D341Med (cell line): Measurements from ENCODE around the gene ZNF618.

Experiments used
- DNase-seq: peaks from one replicate; pipeline ENCODE4 v3.0.0; 2012; ENCODE audit warnings: low spot score

ZNF618 gene

GRCh38 chr9:114001794-114002261, 125.7 kb downstream of the ZNF618 start:
- no peak for DNase-seq

- DNase-seq: peak; percentile 28
These were observed 126.3 kb downstream of the ZNF618 start for GRCh38 chr9:114002271-114002985.

- DNase-seq: peak; percentile 32
These were observed 126.9 kb downstream of the ZNF618 start for GRCh38 chr9:114002986-114003350.

- no peak for DNase-seq
These were observed 127.2 kb downstream of the ZNF618 start for GRCh38 chr9:114003351-114003750.

- DNase-seq: peak; percentile 54
These were observed 127.6 kb downstream of the ZNF618 start for GRCh38 chr9:114003758-114004157.

- peak; percentile 45 for DNase-seq
These were observed 128.2 kb downstream of the ZNF618 start for GRCh38 chr9:114004221-114004716.

GRCh38 chr9:114005371-114006154, 129.5 kb downstream of the ZNF618 start:
- peak; percentile 13 for DNase-seq

GRCh38 chr9:114006155-114006550, 130.0 kb downstream of the ZNF618 start:
- peak; percentile 3 for DNase-seq

GRCh38 chr9:114006931-114007691, 131.0 kb downstream of the ZNF618 start:
- DNase-seq: peak; percentile 3

- peak; percentile 12 for DNase-seq
These were observed 132.0 kb downstream of the ZNF618 start for GRCh38 chr9:114007991-114008666.

GRCh38 chr9:114008667-114009410, 132.7 kb downstream of the ZNF618 start:
- peak; percentile 8 for DNase-seq

GRCh38 chr9:114011313-114011712, 135.2 kb downstream of the ZNF618 start:
- peak; percentile 4 for DNase-seq

- DNase-seq: no peak
These were observed 136.0 kb downstream of the ZNF618 start for GRCh38 chr9:114012126-114012525.

GRCh38 chr9:114014044-114014443, 137.9 kb downstream of the ZNF618 start:
- no peak for DNase-seq

- DNase-seq: peak; percentile 2
These were observed 139.5 kb downstream of the ZNF618 start for GRCh38 chr9:114015607-114016006.

GRCh38 chr9:114016101-114016500, 140.0 kb downstream of the ZNF618 start:
- peak; percentile 11 for DNase-seq

- peak; percentile 9 for DNase-seq
These were observed 140.7 kb downstream of the ZNF618 start for GRCh38 chr9:114016629-114017423.

- peak; percentile 4 for DNase-seq
These were observed 141.9 kb downstream of the ZNF618 start for GRCh38 chr9:114017741-114018715.

GRCh38 chr9:114021578-114021977, 145.5 kb downstream of the ZNF618 start:
- DNase-seq: no peak
